MCF 10A (cell line): Measurements from ENCODE around the gene OLFM2. TPM values are rescaled to one million over a fixed set of nuclear protein-coding genes. Genes with fewer than 3 reads are reported as not detected.
A peak's percentile ranks its signal among the peaks of the same experiment; 100 is the strongest.

ENCODE experiments used
- BruUV-seq: library from RNA; stranded (reverse); fragments of 400-500 nt; replicated peaks from 2 replicates; lab custom pipeline; 2021; lab: Mats Ljungman, UMichigan
- CTCF ChIA-PET: fragments of 300-600 bp; sonication (Branson Sonifier 250); formaldehyde crosslinking; extraction: SDS; loops from one replicate; lab custom pipeline; 2021; ENCODE audit warnings: antibody characterized with exemption, inconsistent platforms; lab: Yijun Ruan, JAX
- POLR2A ChIA-PET: fragments of 300-600, 350-650 bp; sonication (Branson Sonifier 250); formaldehyde crosslinking; extraction: SDS; loops from one replicate; lab custom pipeline; 2020; ENCODE audit warnings: antibody characterized with exemption, inconsistent platforms; lab: Yijun Ruan, JAX
- DNase-seq: peaks from one replicate; pipeline ENCODE4 v3.0.0-alpha.2; 2018; ENCODE audit not compliant: unreplicated experiment
- H3K27ac Mint-ChIP-seq: one replicate; pipeline ENCODE4 v1.8.0; 2022; ENCODE audit warnings: mild to moderate bottlenecking, low read depth, mixed read lengths; ENCODE audit not compliant: unreplicated experiment
- H3K27me3 Mint-ChIP-seq: one replicate; pipeline ENCODE4 v1.8.0; 2022; ENCODE audit warnings: mixed read lengths; ENCODE audit not compliant: insufficient read depth, unreplicated experiment
- H3K36me3 Mint-ChIP-seq: one replicate; pipeline ENCODE4 v1.8.0; 2022; ENCODE audit warnings: mild to moderate bottlenecking, moderate library complexity, mixed read lengths; ENCODE audit not compliant: insufficient read depth, unreplicated experiment
- H3K4me1 Mint-ChIP-seq: one replicate; pipeline ENCODE4 v1.8.0; 2022; ENCODE audit warnings: mixed read lengths; ENCODE audit not compliant: insufficient read depth, unreplicated experiment
- H3K4me3 Mint-ChIP-seq: one replicate; pipeline ENCODE4 v1.8.0; 2022; ENCODE audit warnings: mild to moderate bottlenecking, moderate library complexity, mixed read lengths; ENCODE audit not compliant: unreplicated experiment
- H3K9me3 Mint-ChIP-seq: one replicate; pipeline ENCODE4 v1.8.0; 2022; ENCODE audit warnings: mixed read lengths; ENCODE audit not compliant: unreplicated experiment
- CTCF ChIP-seq: fragments of 200-600 bp; IDR thresholded peaks from one replicate; pipeline ENCODE4 v1.8.0; 2022; ENCODE audit warnings: antibody characterized with exemption, mild to moderate bottlenecking; ENCODE audit not compliant: unreplicated experiment
- intact Hi-C: fragments of 100-400 bp; cut with micrococcal nuclease; formaldehyde crosslinking; loops from 2 replicates; pipeline ENCODE4 v1.14.1; 2022
- total RNA-seq: library from RNA; stranded (reverse); gene quantifications from 2 replicates; pipeline ENCODE4 v1.2.3, GENCODE V29; 2022

The OLFM2 gene
- total RNA-seq, 1 experiment from 2014 or later: not detected

- peaks cover 17% of the 10 kb centered on the region for H3K36me3 Mint-ChIP-seq
- no peak for DNase-seq
- BruUV-seq: no TSS peak
- no peaks in the 10 kb centered on the region for H3K9me3 Mint-ChIP-seq
- peak overlapping the region; percentile 92 for H3K27ac Mint-ChIP-seq
- ChIA-PET POLR2A (interaction anchor here (0.8 to 2.0 kb wide), 8 partner anchors 8 to 198 kb away, joined by 3 to 30 read pairs (median 4); partner anchors contain the start of genes UBL5, ZNF561 and ZNF846), CTCF (interaction anchor here (1.3 kb wide), 1 partner anchor 23 kb away, joined by 3 read pairs; no protein-coding TSS in a partner anchor)
- no peaks in the 10 kb centered on the region for H3K27me3 Mint-ChIP-seq
- H3K4me3 Mint-ChIP-seq: peak overlapping the region; percentile 84
- intact Hi-C loops: loop anchor here (1.0 kb wide), 1 partner anchor 222 kb away; no protein-coding TSS in a partner anchor
- no peak for TF ChIP-seq CTCF
- H3K4me1 Mint-ChIP-seq: peaks cover 8% of the 10 kb centered on the region
Measured at GRCh38 chr19:9819596-9819909, 116.8 kb downstream of the OLFM2 start.

GRCh38 chr19:9818734-9819595 lies 117.3 kb downstream of the OLFM2 start, which contains the start of gene FBXL12:
TSS of gene FBXL12 (minus strand) at chr19:9819079. CDS start at chr19:9818813, 266 bp downstream.
- Mint-ChIP-seq H3K27me3 (no peaks in the 10 kb centered on the region), H3K27ac (peak within 1 kb of the TSS; percentile 92), H3K4me3 (peak within 1 kb of the TSS; percentile 84), H3K36me3 (peaks cover 17% of the 10 kb centered on the region), H3K4me1 (peaks cover 8% of the 10 kb centered on the region), H3K9me3 (no peaks in the 10 kb centered on the region)
- peak; percentile 100 for DNase-seq
- ChIA-PET CTCF (interaction anchor here (0.6 to 1.3 kb wide), 2 partner anchors 22 to 23 kb away, joined by 3 read pairs; no protein-coding TSS in a partner anchor), POLR2A (interaction anchor here (0.7 to 2.0 kb wide), 13 partner anchors 8 to 382 kb away, joined by 3 to 30 read pairs (median 4); partner anchors contain the start of genes PIN1, UBL5, ZNF561 and ZNF846)
- no peak for TF ChIP-seq CTCF
- BruUV-seq: no TSS peak
- intact Hi-C loops: loop anchor here (1.0 kb wide), 1 partner anchor 222 kb away; no protein-coding TSS in a partner anchor

- Mint-ChIP-seq H3K4me3 (peak overlapping the region; percentile 84), H3K9me3 (no peaks in the 10 kb centered on the region), H3K27ac (peak overlapping the region; percentile 92), H3K4me1 (peaks cover 8% of the 10 kb centered on the region), H3K27me3 (no peaks in the 10 kb centered on the region), H3K36me3 (peaks cover 17% of the 10 kb centered on the region)
- DNase-seq: no peak
- intact Hi-C loops: no loop called here
- no peak for TF ChIP-seq CTCF
- TSS peak; percentile 33 for BruUV-seq
- CTCF ChIA-PET: interaction anchor here (0.6 to 1.3 kb wide), 5 partner anchors 14 to 193 kb away, joined by 3 to 4 read pairs (median 3); no protein-coding TSS in a partner anchor
- POLR2A ChIA-PET: interaction anchor here (0.7 to 2.0 kb wide), 14 partner anchors 9 to 381 kb away, joined by 3 to 30 read pairs (median 4); partner anchors contain the start of genes PIN1, UBL5, ZNF561 and ZNF846
Measured at GRCh38 chr19:9818175-9818733, 118.1 kb downstream of the OLFM2 start.

- POLR2A ChIA-PET: no interaction called here
- CTCF ChIA-PET: no interaction called here
- TF ChIP-seq CTCF: no peak
Measured at GRCh38 chr19:9811139-9811538, 125.2 kb downstream of the OLFM2 start.

More at GRCh38 chr19:9811139-9811538, 125.2 kb downstream of the OLFM2 start:
- intact Hi-C loops: no loop called here
- DNase-seq: no peak
- BruUV-seq: no TSS peak
- no peak overlapping the region for H3K27ac Mint-ChIP-seq
- no peaks in the 10 kb centered on the region for H3K4me1 Mint-ChIP-seq
- no peaks in the 10 kb centered on the region for H3K27me3 Mint-ChIP-seq
- H3K9me3 Mint-ChIP-seq: no peaks in the 10 kb centered on the region
- no peak overlapping the region for H3K4me3 Mint-ChIP-seq
- peaks cover 58% of the 10 kb centered on the region for H3K36me3 Mint-ChIP-seq
